Measurements from ENCODE around the gene MEDAG.
"Not testable (repeated sequence)": the region's sequence is repeated elsewhere in the genome, so short reads cannot be mapped to it uniquely, and the experiment has no call there.

MEDAG gene

DNA sequence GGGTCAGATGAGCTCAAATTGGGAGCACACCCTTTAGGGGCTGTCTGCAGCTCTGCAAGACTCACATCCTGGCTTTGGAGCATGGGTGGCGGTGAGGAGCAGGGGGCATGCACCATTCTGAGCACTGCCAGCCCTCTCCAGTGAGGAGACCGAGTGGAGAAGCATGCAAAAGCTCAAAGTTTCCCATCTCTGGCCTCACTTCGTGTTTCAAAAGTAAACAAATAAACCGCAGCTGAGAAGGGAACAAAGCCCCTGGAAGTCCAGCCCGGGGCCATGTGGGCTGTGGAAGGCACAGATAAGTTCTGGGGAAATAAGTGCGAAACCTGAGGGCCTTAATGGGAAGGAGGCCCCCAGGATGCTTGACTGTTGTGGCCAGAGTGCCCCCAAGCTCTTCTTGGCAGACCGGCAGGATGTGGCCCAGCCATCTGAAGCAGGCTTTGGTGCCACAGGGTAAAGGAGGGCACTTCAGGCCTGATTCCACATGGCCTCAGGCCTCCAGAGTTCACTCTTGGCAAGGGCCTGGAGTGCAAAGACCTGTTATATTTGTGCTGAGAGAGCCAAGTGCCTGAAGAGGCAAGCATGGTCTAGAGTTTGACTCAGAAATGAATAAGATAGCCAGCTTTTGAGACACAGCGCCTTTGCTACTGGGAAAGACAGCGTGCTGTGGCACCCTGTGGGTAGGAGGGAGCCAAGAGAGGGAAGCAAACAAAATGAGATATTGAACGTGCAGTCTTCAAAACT, 1.2 kb downstream of the MEDAG start:
- no peak for FAIRE-seq
- no peak for DNase-seq (ENCODE audit: low spot score)

DNA sequence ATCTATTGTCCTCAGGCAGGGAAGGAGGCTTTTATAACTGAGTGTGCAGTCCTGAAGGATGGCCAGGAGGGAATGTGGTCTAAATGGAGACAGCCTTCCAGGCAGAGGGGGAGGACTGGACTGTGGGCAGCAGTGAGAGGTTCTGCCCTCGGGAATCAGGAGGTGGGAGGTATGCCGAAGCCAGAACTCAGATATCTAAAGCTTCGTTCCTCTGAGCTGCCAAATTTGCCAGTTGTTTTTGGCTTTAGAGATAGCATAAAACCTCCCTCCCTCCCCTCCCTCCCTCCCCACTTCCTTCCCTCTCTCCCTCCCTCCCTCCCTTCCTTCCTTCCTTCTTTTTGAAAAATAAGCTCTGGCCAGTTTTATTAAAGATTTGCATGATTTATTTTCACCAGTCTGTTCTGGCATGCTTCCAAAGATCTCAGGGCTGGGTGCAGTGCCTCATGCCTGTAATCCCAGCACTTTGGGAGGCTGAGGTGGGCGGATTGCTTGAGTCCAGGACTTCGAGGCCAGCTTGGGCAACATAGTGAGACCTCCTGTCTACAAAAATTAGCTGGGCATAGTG, 2.4 kb downstream of the MEDAG start:
- no peak for FAIRE-seq
- DNase-seq (ENCODE audit: low spot score), result no peak

DNA sequence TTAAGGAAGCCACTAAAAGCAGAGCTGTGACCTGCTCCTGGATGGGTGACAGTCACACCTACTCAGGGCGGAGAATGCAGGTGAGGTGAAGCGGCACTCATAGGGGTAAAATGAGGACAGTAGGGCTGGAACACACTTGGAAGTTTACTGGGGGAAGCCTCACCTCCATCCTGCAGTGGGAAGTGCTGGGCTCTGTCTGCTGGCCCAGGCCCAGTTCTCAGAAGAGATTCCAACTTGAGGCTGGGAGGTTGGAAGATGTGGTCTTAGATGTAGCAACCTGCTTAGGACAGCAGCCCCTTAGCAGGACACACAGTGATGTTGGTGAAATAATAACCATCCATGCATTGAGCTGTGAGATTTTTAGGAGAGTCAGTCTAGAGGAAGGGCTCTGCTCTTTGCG, 4.6 kb downstream of the MEDAG start:
- FAIRE-seq (no peak), DNase-seq (ENCODE audit: low spot score) (no peak)

DNA sequence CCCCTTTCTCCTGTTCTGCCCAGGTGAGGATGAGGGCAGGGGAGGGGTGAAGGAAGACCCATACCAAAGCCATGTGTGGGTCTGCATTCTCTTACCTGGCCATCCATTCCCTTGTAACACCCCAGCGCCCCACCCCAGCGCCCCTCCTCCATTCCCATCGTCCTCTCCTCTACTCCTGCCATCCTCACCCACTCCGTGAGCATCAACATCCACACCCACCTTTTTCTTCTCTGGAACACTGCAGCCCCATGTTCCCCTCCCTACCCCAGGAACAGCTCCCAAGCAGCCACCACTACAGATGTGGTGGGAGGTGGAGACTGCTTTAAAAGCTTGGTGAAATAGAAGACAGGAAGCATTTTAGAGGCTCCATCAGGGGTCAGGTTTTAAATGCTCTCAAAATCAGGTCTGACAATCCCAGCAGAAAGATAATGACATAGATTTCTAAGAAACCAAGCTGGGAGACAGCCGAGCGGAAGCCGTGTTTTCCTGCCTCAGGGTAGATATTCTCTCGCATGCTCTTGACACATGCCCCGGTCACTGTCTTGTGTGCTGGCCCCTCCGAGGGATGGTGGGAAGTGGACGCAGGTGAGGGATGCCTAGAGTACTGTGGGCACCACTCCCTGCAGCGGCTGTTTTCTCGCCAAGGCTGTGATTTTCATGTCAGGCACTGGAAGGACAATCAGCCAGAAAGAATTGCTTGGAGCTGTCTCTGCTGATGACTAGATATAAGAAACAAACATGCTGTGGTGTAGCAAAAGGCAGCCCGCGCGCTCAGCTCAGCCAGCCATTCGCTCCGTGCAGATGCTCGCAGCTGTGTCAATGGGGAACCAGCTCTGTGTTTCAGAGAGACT, 9.8 kb downstream of the MEDAG start:
- DNase-seq (ENCODE audit: low spot score), result no peak
- FAIRE-seq, result no peak

- FAIRE-seq, result no peak
- no peak for DNase-seq (ENCODE audit: low spot score)
Observed at GRCh38 chr13:30916991-30917390, 10.9 kb downstream of the MEDAG start.

GRCh38 chr13:30918662-30919405, 12.8 kb downstream of the MEDAG start:
- DNase-seq (ENCODE audit: low spot score) (no peak), FAIRE-seq (no peak)

- DNase-seq (ENCODE audit: low spot score) (no peak), FAIRE-seq (no peak)
Observed at GRCh38 chr13:30920162-30920909, 14.3 kb downstream of the MEDAG start.

GRCh38 chr13:30923418-30923817, 17.3 kb downstream of the MEDAG start:
- no peak for DNase-seq (ENCODE audit: low spot score)
- FAIRE-seq, result no peak

- FAIRE-seq (no peak), DNase-seq (ENCODE audit: low spot score) (no peak)
Observed at GRCh38 chr13:30924721-30925120, 18.6 kb downstream of the MEDAG start.

DNA sequence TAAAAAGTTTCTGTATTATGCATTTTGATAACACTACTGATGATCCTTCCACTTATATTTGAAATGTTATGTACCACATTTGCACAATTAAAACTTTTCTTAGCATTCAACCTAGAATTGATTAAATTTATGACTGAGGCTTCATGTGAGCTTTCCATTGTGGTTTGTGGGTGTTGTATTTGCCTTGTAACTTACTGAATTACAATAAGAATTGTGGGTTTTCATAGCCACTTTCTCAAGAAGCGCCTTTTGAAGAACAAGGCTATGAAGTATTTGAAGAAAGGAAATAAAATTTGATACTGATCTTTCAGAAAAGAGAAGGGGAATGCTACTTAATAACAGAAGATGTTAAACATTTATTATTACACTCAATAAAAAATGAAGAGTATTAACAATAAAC, 19.4 kb downstream of the MEDAG start:
- DNase-seq (ENCODE audit: low spot score) (no peak), FAIRE-seq (no peak)

DNA sequence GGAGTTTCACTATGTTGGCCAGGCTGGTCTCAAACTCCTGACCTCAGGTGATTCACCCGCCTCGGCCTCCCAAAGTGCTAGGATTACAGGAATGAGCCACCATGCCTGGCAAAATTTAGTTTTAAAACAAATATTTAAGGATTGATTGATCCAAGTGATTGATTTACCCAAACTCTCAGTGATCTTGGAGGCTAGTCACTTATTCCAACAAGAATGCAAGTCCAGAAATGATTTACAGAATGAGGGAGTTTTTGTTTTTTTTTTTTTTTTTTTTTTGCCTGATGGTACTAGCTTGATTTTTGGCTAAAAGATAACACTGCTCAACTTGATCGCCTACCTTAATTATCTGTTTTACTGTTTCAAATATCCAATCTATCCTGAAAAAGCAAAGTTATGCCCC, 20.7 kb downstream of the MEDAG start:
- DNase-seq (ENCODE audit: low spot score) (no peak), FAIRE-seq (no peak)

GRCh38 chr13:30927188-30927587, 21.1 kb downstream of the MEDAG start:
- DNase-seq (ENCODE audit: low spot score); FAIRE-seq: not testable (repeated sequence)

GRCh38 chr13:30927595-30927994, 21.5 kb downstream of the MEDAG start:
- no peak for DNase-seq (ENCODE audit: low spot score)
- no peak for FAIRE-seq

GRCh38 chr13:30928978-30929377, 22.9 kb downstream of the MEDAG start:
- FAIRE-seq (no peak), DNase-seq (ENCODE audit: low spot score) (no peak)

DNA sequence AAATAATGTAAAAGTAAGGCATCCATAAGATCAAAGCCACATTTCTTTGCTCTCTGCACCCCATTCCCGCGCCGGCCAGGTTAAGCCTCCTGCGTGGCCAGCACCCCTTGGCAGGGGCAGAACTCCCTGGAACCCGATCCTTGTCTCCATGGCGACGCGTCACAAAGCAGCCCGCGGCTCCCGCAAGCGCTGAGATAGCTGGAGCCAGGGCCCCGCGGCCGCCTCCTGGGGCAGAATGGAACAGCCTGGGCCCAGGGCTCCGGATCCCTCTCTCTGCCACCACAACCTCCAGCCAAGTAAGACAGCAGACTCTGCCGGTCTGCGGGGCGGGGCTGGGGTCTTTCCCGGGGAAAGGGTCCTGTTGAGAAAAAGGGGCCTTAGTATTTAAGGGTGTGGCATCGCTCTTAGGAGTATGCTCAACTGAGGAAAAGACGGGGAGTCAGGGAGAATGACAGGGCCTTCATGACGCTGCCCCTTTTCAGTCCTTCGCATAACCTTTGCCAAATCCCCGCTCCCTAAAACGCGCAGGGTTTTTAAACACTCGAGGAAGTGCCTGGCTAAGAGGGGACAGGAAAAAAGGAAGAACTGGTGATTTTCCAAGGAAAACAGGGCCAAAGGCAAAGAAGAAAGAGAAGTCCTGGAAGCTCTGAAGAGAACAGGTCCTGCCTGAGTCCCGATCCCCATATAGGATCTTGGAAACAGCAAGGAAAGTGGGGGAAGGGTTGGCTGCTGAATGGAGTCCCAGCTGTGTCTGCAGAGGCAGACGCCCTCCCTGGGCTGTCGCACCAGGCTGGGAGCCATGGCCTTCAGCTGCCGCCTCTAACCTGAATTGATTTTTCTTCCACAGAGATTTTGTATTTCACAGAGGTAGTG, 26.6 kb downstream of the MEDAG start, which contains the start of gene TEX26:
Gene TEX26, plus strand, starts transcription at position 176 of the 873 bp plus-strand sequence. Its CDS starts 60 bp downstream, at position 236.
- no peak for DNase-seq (ENCODE audit: low spot score)
- FAIRE-seq, result no peak

GRCh38 chr13:30933354-30933670, 27.2 kb downstream of the MEDAG start:
- DNase-seq (ENCODE audit: low spot score), result no peak
- FAIRE-seq, result no peak

GRCh38 chr13:30934381-30934780, 28.3 kb downstream of the MEDAG start:
- FAIRE-seq, result no peak
- DNase-seq (ENCODE audit: low spot score), result no peak

DNA sequence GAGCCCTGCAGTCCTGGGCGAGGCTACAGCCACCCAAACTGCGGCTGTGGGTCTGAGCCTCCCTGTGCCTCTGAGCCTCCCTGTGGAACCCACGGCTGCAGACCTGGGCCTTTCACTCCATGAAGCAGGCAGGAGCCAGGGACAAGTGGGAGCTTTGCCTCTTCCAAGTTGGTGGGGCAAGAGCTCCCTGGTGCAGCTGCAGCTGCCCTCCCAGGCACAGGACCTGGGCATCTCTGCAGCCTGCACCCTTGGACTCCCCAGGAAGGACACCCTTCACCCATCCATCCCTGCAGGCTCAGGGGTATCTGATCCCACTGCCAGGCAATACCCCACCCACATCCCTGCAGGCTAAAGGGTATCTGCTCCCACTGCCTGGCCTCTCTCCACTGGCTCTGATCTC, 28.7 kb downstream of the MEDAG start:
- FAIRE-seq (no peak), DNase-seq (ENCODE audit: low spot score) (no peak)

DNA sequence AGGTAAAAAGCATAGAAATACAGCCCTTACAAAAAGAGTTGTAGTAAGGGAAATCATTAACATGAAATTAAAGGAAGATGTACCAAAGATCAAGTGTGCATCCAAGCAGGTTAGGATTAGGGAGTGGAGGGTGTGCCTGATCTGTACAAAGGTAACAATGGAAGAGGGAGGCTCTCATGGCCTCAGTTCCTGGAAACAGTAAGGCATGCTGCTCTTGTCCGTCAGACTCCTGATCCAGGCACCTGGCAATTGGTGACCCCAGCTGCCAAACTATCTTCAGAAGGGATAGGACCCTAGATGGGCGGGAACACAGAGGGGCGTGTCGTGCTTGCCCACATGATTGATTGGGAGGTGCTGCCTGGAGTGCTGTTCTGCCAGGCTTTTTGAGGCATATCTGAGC, 30.9 kb downstream of the MEDAG start:
- DNase-seq (ENCODE audit: low spot score), result no peak
- no peak for FAIRE-seq

GRCh38 chr13:30943881-30944280, 37.8 kb downstream of the MEDAG start:
- FAIRE-seq (no peak), DNase-seq (ENCODE audit: low spot score) (no peak)

Measured in urothelium cell line (cell line).